Measurements from ENCODE around the gene CD79A. TPM values are rescaled to one million over a fixed set of nuclear protein-coding genes. Genes with fewer than 3 reads are reported as not detected.

CD79A gene
- total RNA-seq, 6 experiments from 2014 or later: 0.18 to 0.71 (median 0.39) TPM; not detected in 2

- WGBS (ENCODE audit: insufficient coverage, low coverage, low lambda C conversion rate, missing lambda C conversion rate): 2% methylated on average over 36 of the region's 38 CpGs
- Histone ChIP-seq H3K27me3 (no peaks in the 10 kb centered on the region), H3K36me3 (no peaks in the 10 kb centered on the region), H3K4me1 (no peaks in the 10 kb centered on the region), H3K27ac (no peak overlapping the region), H3K4me3 (no peak overlapping the region), H3K9me3 (no peaks in the 10 kb centered on the region)
- ATAC-seq: no peak
- no peak for DNase-seq
- TF ChIP-seq, protein P1, sequence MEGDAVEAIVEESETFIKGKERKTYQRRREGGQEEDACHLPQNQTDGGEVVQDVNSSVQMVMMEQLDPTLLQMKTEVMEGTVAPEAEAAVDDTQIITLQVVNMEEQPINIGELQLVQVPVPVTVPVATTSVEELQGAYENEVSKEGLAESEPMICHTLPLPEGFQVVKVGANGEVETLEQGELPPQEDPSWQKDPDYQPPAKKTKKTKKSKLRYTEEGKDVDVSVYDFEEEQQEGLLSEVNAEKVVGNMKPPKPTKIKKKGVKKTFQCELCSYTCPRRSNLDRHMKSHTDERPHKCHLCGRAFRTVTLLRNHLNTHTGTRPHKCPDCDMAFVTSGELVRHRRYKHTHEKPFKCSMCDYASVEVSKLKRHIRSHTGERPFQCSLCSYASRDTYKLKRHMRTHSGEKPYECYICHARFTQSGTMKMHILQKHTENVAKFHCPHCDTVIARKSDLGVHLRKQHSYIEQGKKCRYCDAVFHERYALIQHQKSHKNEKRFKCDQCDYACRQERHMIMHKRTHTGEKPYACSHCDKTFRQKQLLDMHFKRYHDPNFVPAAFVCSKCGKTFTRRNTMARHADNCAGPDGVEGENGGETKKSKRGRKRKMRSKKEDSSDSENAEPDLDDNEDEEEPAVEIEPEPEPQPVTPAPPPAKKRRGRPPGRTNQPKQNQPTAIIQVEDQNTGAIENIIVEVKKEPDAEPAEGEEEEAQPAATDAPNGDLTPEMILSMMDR (IDR thresholded peaks at IDR 0.05): no peak
- no peak for TF ChIP-seq POLR2A (IDR thresholded peaks at IDR 0.05)
- intact Hi-C loops (cut with DNase I): no loop called here
These were observed 38.1 kb downstream of the CD79A start for GRCh38 chr19:41915021-41915775.

DNA sequence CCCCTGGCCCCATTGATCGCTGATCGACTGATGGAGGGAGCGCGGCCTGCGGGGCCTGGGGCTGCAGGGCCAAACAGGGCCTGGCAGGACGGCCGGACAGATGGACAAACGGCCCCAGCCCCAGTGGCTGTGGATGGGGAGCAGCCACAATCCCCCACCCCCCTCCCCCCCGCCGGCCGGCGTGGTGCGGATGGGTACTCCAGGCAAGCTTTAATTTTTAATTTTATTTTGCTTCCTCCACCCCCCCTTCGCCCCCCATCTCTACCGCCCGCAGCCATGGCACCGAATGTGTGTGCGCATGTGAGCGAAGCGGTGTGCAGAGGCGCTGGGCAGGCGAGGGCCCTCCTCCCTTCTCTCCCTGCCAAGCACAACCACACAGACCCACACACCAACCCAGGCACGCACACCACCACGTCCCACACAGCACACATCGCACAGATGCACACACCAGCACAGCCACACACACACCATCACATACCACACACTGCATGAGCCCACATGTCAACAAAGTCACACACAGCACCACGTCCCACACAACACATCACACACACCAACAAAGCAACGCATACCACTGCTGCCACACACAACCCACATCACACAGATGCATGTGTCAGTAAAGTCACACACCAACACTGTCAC, 38.8 kb downstream of the CD79A start:
- 12% methylated on average over 6 of the region's 27 CpGs for WGBS (ENCODE audit: insufficient coverage, low coverage, low lambda C conversion rate, missing lambda C conversion rate)
- TF ChIP-seq, protein P1 (IDR thresholded peaks at IDR 0.05): no peak
- TF ChIP-seq POLR2A (IDR thresholded peaks at IDR 0.05): no peak
- Histone ChIP-seq H3K4me3 (no peak overlapping the region), H3K27ac (no peak overlapping the region), H3K27me3 (no peaks in the 10 kb centered on the region), H3K4me1 (no peaks in the 10 kb centered on the region), H3K36me3 (no peaks in the 10 kb centered on the region), H3K9me3 (no peaks in the 10 kb centered on the region)
- ATAC-seq (no peak), DNase-seq (no peak)
- intact Hi-C loops (cut with DNase I): no loop called here

DNA sequence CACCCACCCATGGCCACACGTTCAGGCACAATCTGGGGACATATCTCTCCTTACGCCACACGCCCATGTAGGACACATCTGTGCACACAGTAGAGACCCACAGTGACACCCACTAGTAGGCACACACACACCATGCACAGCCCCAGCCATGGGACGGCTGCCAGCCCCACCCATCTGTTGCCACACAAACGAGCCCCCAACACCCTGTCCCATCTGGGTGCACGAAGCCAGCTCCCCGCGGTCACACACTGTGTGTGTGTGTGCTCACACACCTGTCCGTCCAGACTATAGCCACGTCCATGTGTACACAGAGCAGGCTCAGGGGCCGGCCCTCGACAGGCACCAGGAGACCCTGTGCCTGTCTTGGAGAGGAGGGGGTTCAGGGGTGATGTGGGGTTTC, 40.6 kb downstream of the CD79A start:
- ATAC-seq (no peak), DNase-seq (no peak)
- intact Hi-C loops (cut with DNase I): no loop called here
- no peak overlapping the region for H3K27ac ChIP-seq
- H3K4me3 ChIP-seq: no peak overlapping the region
- TF ChIP-seq, protein P1 (IDR thresholded peaks at IDR 0.05): no peak
- TF ChIP-seq POLR2A (IDR thresholded peaks at IDR 0.05): no peak
- H3K4me1 ChIP-seq: no peaks in the 10 kb centered on the region
- no peaks in the 10 kb centered on the region for H3K9me3 ChIP-seq
- WGBS (ENCODE audit: insufficient coverage, low coverage, low lambda C conversion rate, missing lambda C conversion rate): 25% methylated on average over 5 of the region's 12 CpGs
- no peaks in the 10 kb centered on the region for H3K36me3 ChIP-seq
- H3K27me3 ChIP-seq: peaks cover 0 to 3% of the 10 kb centered on the region in 2 donors

GRCh38 chr19:41918095-41918494, 41.0 kb downstream of the CD79A start:
- TF ChIP-seq, protein P1 (IDR thresholded peaks at IDR 0.05): no peak
- TF ChIP-seq POLR2A (IDR thresholded peaks at IDR 0.05): no peak
- H3K4me3 ChIP-seq: no peak overlapping the region
- intact Hi-C loops (cut with DNase I): no loop called here
- H3K4me1 ChIP-seq: no peaks in the 10 kb centered on the region
- peaks cover 0 to 8% of the 10 kb centered on the region in 2 donors for H3K27me3 ChIP-seq
- WGBS (ENCODE audit: insufficient coverage, low coverage, low lambda C conversion rate, missing lambda C conversion rate): 60% methylated on average over 5 of the region's 6 CpGs
- no peaks in the 10 kb centered on the region for H3K9me3 ChIP-seq
- no peak overlapping the region for H3K27ac ChIP-seq
- DNase-seq (no peak), ATAC-seq (no peak)
- H3K36me3 ChIP-seq: no peaks in the 10 kb centered on the region

Data from right lobe of liver (tissue), 6 donors.